Glomerular visceral epithelial cell (primary cell): Measurements from ENCODE around the gene CDH15.
"Not testable (repeated sequence)": the region's sequence is repeated elsewhere in the genome, so short reads cannot be mapped to it uniquely, and the experiment has no call there.

Experiments
- DNase-seq: peaks from one replicate; pipeline ENCODE4 v3.0.0-alpha.2; 2016; ENCODE audit errors: extremely low spot score

CDH15 gene

GRCh38 chr16:89172528-89173173 lies 1.1 kb downstream of the CDH15 start:
- no peak for DNase-seq

GRCh38 chr16:89173174-89173921 lies 1.8 kb downstream of the CDH15 start:
- no peak for DNase-seq

GRCh38 chr16:89174055-89174827 lies 2.7 kb downstream of the CDH15 start:
- DNase-seq = no peak

GRCh38 chr16:89174877-89175276 lies 3.3 kb downstream of the CDH15 start:
- DNase-seq = no peak

GRCh38 chr16:89175280-89176146 lies 4.0 kb downstream of the CDH15 start:
- DNase-seq = no peak

- no peak for DNase-seq
These were observed 4.7 kb downstream of the CDH15 start for GRCh38 chr16:89176147-89176690.

- DNase-seq = no peak
These were observed 5.2 kb downstream of the CDH15 start for GRCh38 chr16:89176717-89177116.

- DNase-seq = no peak
These were observed 6.0 kb downstream of the CDH15 start for GRCh38 chr16:89177501-89177900.

GRCh38 chr16:89178453-89179147 lies 7.1 kb downstream of the CDH15 start:
- DNase-seq = no peak

- no peak for DNase-seq
These were observed 7.6 kb downstream of the CDH15 start for GRCh38 chr16:89179148-89179484.

- DNase-seq = no peak
These were observed 8.2 kb downstream of the CDH15 start for GRCh38 chr16:89179656-89180315.

GRCh38 chr16:89183463-89183862 lies 11.9 kb downstream of the CDH15 start:
- no peak for DNase-seq

- no peak for DNase-seq
These were observed 12.6 kb downstream of the CDH15 start for GRCh38 chr16:89183975-89184676.

- DNase-seq = no peak
These were observed 13.1 kb downstream of the CDH15 start for GRCh38 chr16:89184677-89184932.

GRCh38 chr16:89184933-89185794 lies 13.6 kb downstream of the CDH15 start:
- DNase-seq = no peak

- DNase-seq = not testable (repeated sequence)
These were observed 14.5 kb downstream of the CDH15 start for GRCh38 chr16:89185887-89186592.

- not testable (repeated sequence) for DNase-seq
These were observed 15.1 kb downstream of the CDH15 start for GRCh38 chr16:89186593-89187031.

GRCh38 chr16:89187032-89187769 lies 15.7 kb downstream of the CDH15 start:
- peak; percentile 13 for DNase-seq
